VCaP (cell line): Measurements from ENCODE around the gene KCNS1.

ENCODE experiments used
- H3K27ac ChIP-seq: fragments of 450-650 bp; 2 replicates; pipeline ENCODE4 v1.5.1; 2017
- CTCF ChIP-seq: fragments of 450-650 bp; conservative IDR thresholded peaks from 2 replicates; pipeline ENCODE4 v1.5.1; 2017; ENCODE audit warnings: mild to moderate bottlenecking, moderate library complexity

KCNS1 gene

GRCh38 chr20:45124365-45124764 is 23.4 kb upstream of the KCNS1 start, which contains the start of gene WFDC12:
WFDC12 (minus strand) TSS chr20:45124465; CDS start chr20:45124447, 18 bp downstream.
- H3K27ac ChIP-seq, result no peak within 1 kb of the TSS
- no peak for TF ChIP-seq CTCF

- no peak for TF ChIP-seq CTCF
- H3K27ac ChIP-seq, result no peak overlapping the region
Measured at GRCh38 chr20:45121388-45121787, 20.5 kb upstream of the KCNS1 start.

- H3K27ac ChIP-seq, result no peak overlapping the region
- TF ChIP-seq CTCF, result no peak
Measured at GRCh38 chr20:45119556-45120266, 18.8 kb upstream of the KCNS1 start.

GRCh38 chr20:45118028-45118427 is 17.1 kb upstream of the KCNS1 start:
- no peak overlapping the region for H3K27ac ChIP-seq
- TF ChIP-seq CTCF, result 0 out of 2 replicates have a peak, but pooled peaks have one; percentile 18

- no peak for TF ChIP-seq CTCF
- no peak overlapping the region for H3K27ac ChIP-seq
Measured at GRCh38 chr20:45117581-45117980, 16.7 kb upstream of the KCNS1 start.

- H3K27ac ChIP-seq, result no peak overlapping the region
- no peak for TF ChIP-seq CTCF
Measured at GRCh38 chr20:45115829-45116228, 14.9 kb upstream of the KCNS1 start.

GRCh38 chr20:45115386-45115774 is 14.5 kb upstream of the KCNS1 start:
- no peak for TF ChIP-seq CTCF
- no peak overlapping the region for H3K27ac ChIP-seq
